Measurements from ENCODE around the gene ZC3H12A. TPM values are rescaled to one million over a fixed set of nuclear protein-coding genes. Genes with fewer than 3 reads are reported as not detected.
A peak's percentile ranks its signal among the peaks of the same experiment; 100 is the strongest.

ZC3H12A gene
- total and polyA plus RNA-seq, 2 experiments from 2014 or later, result 9.0 to 9.3 TPM

GRCh38 chr1:37478890-37479254 is 4.5 kb downstream of the ZC3H12A start:
- Histone ChIP-seq H2AFZ (no peak overlapping the region), H3K27me3 (ENCODE audit: insufficient read depth) (peaks cover 2% of the 10 kb centered on the region), H3K4me1 (ENCODE audit: insufficient read depth) (peaks cover 35% of the 10 kb centered on the region), H3K4me2 (no peak overlapping the region; the same call in 1 of the 2 replicates), H3K4me3 (no peak overlapping the region), H3F3A (replicated peaks; ENCODE audit: low read depth) (no peaks in the 10 kb centered on the region), H4K20me1 (replicated peaks; ENCODE audit: insufficient read depth) (no peaks in the 10 kb centered on the region; the same call in 1 of the 2 replicates), H3K36me3 (ENCODE audit: insufficient read depth) (no peaks in the 10 kb centered on the region), H3K79me2 (replicated peaks; ENCODE audit: insufficient read depth) (peaks cover 29% of the 10 kb centered on the region), H3K27ac (ENCODE audit: low read depth) (0 out of 2 replicates have a peak overlapping the region, but pooled peaks have one; percentile 14), H3K9me2 (ENCODE audit: insufficient read depth) (no peaks in the 10 kb centered on the region)
- TF ChIP-seq NANOG (IDR thresholded peaks at IDR 0.05; ENCODE audit: borderline replicate concordance) (no peak), ZNF114 (CRISPR knock-in tag; IDR thresholded peaks at IDR 0.05) (no peak), REST (IDR thresholded peaks at IDR 0.05; ENCODE audit: unreplicated experiment) (no peak), ZNF462 (CRISPR knock-in tag; IDR thresholded peaks at IDR 0.05) (no peak), EZH2phosphoT487 (IDR thresholded peaks at IDR 0.05; ENCODE audit: unreplicated experiment) (no peak), STAT1 (IDR thresholded peaks at IDR 0.05; ENCODE audit: unreplicated experiment) (no peak)
- Mint-ChIP-seq H3K27me3 (ENCODE audit: insufficient read depth, low read depth, poor library complexity) (peaks cover 11% of the 10 kb centered on the region), H3K27ac (peak overlapping the region; percentile 74), H3K4me1 (peaks cover 38% of the 10 kb centered on the region), H3K9me3 (no peaks in the 10 kb centered on the region), H3K4me3 (no peak overlapping the region), H3K36me3 (ENCODE audit: low read depth) (peaks cover 46% of the 10 kb centered on the region)
- ATAC-seq (no peak), DNase-seq (ENCODE audit: low spot score) (no peak)

Measured in GM23338 (cell line).